Raji (cell line): ENCODE measurements around the gene MRPL14.
A peak's percentile ranks its signal among the peaks of the same experiment; 100 is the strongest.

Experiments
- POLR2A ChIP-seq: IDR thresholded peaks from 2 replicates; pipeline ENCODE4 v1.6.1; 2011; ENCODE audit warnings: low read depth, low read length, control low read depth; ENCODE audit not compliant: insufficient read depth

Gene MRPL14

GRCh38 chr6:44127186-44128019 is at the start of gene MRPL14, which contains the start of gene TMEM63B:
MRPL14 (minus strand) TSS chr6:44127452; CDS start chr6:44116611, 10,841 bp downstream.
TMEM63B (plus strand) TSS chr6:44127554; CDS start chr6:44134585, 7,031 bp downstream.
- peak; percentile 89 for TF ChIP-seq POLR2A

GRCh38 chr6:44176130-44176761 is 49.0 kb upstream of the MRPL14 start:
- no peak for TF ChIP-seq POLR2A

GRCh38 chr6:44172731-44173500 is 45.7 kb upstream of the MRPL14 start:
- TF ChIP-seq POLR2A: 0 out of 2 replicates have a peak, but pooled peaks have one; percentile 26

GRCh38 chr6:44171899-44172546 is 44.8 kb upstream of the MRPL14 start:
- no peak for TF ChIP-seq POLR2A

- TF ChIP-seq POLR2A: no peak
Measured at GRCh38 chr6:44169886-44170570, 42.8 kb upstream of the MRPL14 start.

- no peak for TF ChIP-seq POLR2A
Measured at GRCh38 chr6:44169154-44169553, 41.9 kb upstream of the MRPL14 start.

- TF ChIP-seq POLR2A: no peak
Measured at GRCh38 chr6:44167567-44167966, 40.3 kb upstream of the MRPL14 start.

GRCh38 chr6:44166591-44167184 is 39.4 kb upstream of the MRPL14 start:
- no peak for TF ChIP-seq POLR2A

- no peak for TF ChIP-seq POLR2A
Measured at GRCh38 chr6:44166116-44166515, 38.9 kb upstream of the MRPL14 start.

GRCh38 chr6:44162876-44163625 is 35.8 kb upstream of the MRPL14 start:
- no peak for TF ChIP-seq POLR2A

- no peak for TF ChIP-seq POLR2A
Measured at GRCh38 chr6:44161997-44162338, 34.7 kb upstream of the MRPL14 start.

- no peak for TF ChIP-seq POLR2A
Measured at GRCh38 chr6:44158770-44159228, 31.5 kb upstream of the MRPL14 start, which contains the start of gene CAPN11. CAPN11 (plus strand) TSS chr6:44158820; CDS start chr6:44158849, 29 bp downstream.

- no peak for TF ChIP-seq POLR2A
Measured at GRCh38 chr6:44157152-44157521, 29.9 kb upstream of the MRPL14 start.
